ENCODE data around the gene OST4.

Gene OST4

GRCh38 chr2:27071277-27071989 lies at the start of gene OST4:
Gene OST4 (minus strand): TSS chr2:27071654.
- no peak for TF ChIP-seq CTCF (IDR thresholded peaks at IDR 0.05)

- no peak for TF ChIP-seq CTCF (IDR thresholded peaks at IDR 0.05)
Observed at GRCh38 chr2:27118525-27119329, 47.3 kb upstream of the OST4 start, which contains the start of gene CGREF1. Gene CGREF1 (minus strand): TSS chr2:27119128. CDS start chr2:27104366, 14,762 bp downstream.

GRCh38 chr2:27117995-27118524 lies 46.6 kb upstream of the OST4 start:
- no peak for TF ChIP-seq CTCF (IDR thresholded peaks at IDR 0.05)

- no peak for TF ChIP-seq CTCF (IDR thresholded peaks at IDR 0.05)
Observed at GRCh38 chr2:27115519-27115918, 44.1 kb upstream of the OST4 start.

DNA sequence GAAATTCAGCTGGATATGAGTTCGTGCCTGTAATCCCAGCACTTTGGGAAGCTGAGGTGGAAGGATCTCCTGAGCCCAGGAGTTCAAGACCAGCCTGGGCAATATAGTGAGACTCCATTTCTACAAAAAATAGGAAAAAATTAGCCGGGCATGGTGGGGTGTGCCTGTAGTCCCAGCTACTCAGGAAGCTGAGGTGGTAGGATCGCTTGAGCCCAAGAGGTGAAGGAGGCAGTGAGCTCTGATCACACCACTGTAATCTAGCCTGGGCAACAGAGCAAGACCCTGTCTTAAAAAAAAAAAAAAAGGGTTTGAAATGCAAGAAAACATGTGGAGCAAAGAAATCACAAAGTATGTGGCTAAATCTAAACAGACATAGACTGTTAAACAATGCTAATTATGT lies 37.6 kb upstream of the OST4 start:
- no peak for TF ChIP-seq CTCF (IDR thresholded peaks at IDR 0.05)

DNA sequence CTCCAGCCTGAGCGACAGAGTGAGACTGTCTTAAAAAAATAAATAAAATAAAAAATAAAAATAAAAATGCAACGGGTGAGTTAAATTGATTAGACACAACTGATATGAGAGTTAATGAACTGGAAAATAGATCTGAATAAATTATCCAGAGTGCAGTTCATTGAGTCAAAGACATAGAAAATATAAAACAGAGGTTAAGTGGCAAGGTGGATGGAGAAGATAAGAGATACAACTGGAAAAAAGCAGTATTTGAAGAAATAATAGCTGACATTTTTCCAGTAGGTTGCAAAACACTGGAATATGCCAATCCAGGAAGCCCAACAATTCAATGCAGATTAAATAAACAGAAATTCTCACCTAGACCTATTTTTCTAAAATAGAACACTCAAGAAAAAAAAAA lies 36.8 kb upstream of the OST4 start:
- no peak for TF ChIP-seq CTCF (IDR thresholded peaks at IDR 0.05)

DNA sequence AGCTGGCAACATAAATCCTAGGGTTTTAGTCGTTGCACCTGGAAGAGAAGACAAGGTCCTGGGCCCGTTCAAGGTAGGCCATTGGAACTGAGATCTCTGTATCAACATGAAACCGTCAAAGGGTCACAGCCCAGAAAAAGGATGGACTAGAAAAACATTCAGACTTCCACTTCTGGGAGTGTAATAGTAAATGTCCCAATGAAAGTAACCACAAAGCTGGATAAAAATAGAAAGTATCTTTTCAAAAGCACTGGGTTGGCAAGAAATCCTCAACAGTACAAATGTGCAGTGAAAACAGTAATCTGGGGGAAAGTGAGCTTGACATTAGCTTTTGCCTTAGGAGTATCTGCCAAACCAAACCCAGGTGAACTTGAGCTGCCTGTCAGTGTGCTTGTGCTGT lies 34.5 kb upstream of the OST4 start:
- no peak for TF ChIP-seq CTCF (IDR thresholded peaks at IDR 0.05)
